Fibroblast of lung (primary cell): ENCODE measurements around the gene PTPRM. TPM values are rescaled to one million over a fixed set of nuclear protein-coding genes. Genes with fewer than 3 reads are reported as not detected.

Experiments
- DNase-seq, 2 donors: peaks; one replicate each; pipeline versions ENCODE4 v3.0.0 to v3.0.0-alpha.2; 2010; ENCODE audit warnings: low read depth in 2 of 2
- H2AFZ ChIP-seq: 2 replicates; pipeline ENCODE4 v1.5.1; 2012; ENCODE audit warnings: low read length, control low read depth, inconsistent platforms
- H3K27ac ChIP-seq: 2 replicates; pipeline ENCODE4 v1.5.1; 2011; ENCODE audit warnings: low read length, control low read depth; ENCODE audit not compliant: insufficient read depth
- H3K27me3 ChIP-seq: 2 replicates; pipeline ENCODE4 v1.5.1; 2011; ENCODE audit warnings: mild to moderate bottlenecking, low read length; ENCODE audit not compliant: control insufficient read depth, insufficient read depth
- H3K36me3 ChIP-seq: 2 replicates; pipeline ENCODE4 v1.5.1; 2011; ENCODE audit warnings: low read length; ENCODE audit not compliant: control insufficient read depth, insufficient read depth
- H3K4me1 ChIP-seq: 2 replicates; pipeline ENCODE4 v1.5.1; 2011; ENCODE audit warnings: low read length; ENCODE audit not compliant: control insufficient read depth, insufficient read depth; ENCODE audit errors: extremely low read depth
- H3K4me2 ChIP-seq: 2 replicates; pipeline ENCODE4 v1.5.1; 2011; ENCODE audit warnings: low read length, control low read depth; ENCODE audit not compliant: insufficient read depth; ENCODE audit errors: extremely low read depth
- H3K4me3 ChIP-seq, 4 experiments: fragments of 200-600 bp in 1 of 4; sonication (generic) in 1 of 4; replicated peaks in 1 of 4; 2 replicates each; pipeline ENCODE4 v1.5.1; 2011 to 2016; ENCODE audit warnings: low read length in 4 of 4, low read depth in 3 of 4, mild to moderate bottlenecking in 3 of 4, control low read depth in 2 of 4, inconsistent platforms in 1 of 4, mixed read lengths in 1 of 4; ENCODE audit not compliant: insufficient read depth in 1 of 4; ENCODE audit errors: control extremely low read depth in 1 of 4
- H3K79me2 ChIP-seq: 2 replicates; pipeline ENCODE4 v1.5.1; 2012; ENCODE audit warnings: mild to moderate bottlenecking, low read length, inconsistent platforms; ENCODE audit not compliant: control insufficient read depth, insufficient read depth
- H3K9ac ChIP-seq: 2 replicates; pipeline ENCODE4 v1.5.1; 2011; ENCODE audit warnings: mild to moderate bottlenecking, low read length, control low read depth; ENCODE audit not compliant: insufficient read depth
- H3K9me3 ChIP-seq: 2 replicates; pipeline ENCODE4 v1.5.1; 2012; ENCODE audit warnings: low read depth, low read length; ENCODE audit not compliant: control insufficient read depth, insufficient read depth
- H4K20me1 ChIP-seq: 2 replicates; pipeline ENCODE4 v1.5.1; 2011; ENCODE audit warnings: low read length; ENCODE audit not compliant: control insufficient read depth, insufficient read depth; ENCODE audit errors: extremely low read depth
- EZH2 ChIP-seq: IDR thresholded peaks from 2 replicates; pipeline ENCODE4 v1.5.1; 2012; ENCODE audit warnings: low read length, control low read depth, mild to moderate bottlenecking; ENCODE audit errors: missing control alignments
- polyA plus RNA-seq, 2 donors: library from polyadenylated mRNA; depleted of rRNA in 1 of 2; stranded (reverse) in 1 of 2; unstranded in 1 of 2; fragments of >200 nt; gene quantifications; 2 replicates each; pipeline ENCODE4 v1.2.1, GENCODE V29; 2011 to 2012; ENCODE audit warnings: missing spikeins in 1 of 2
- total RNA-seq: library from RNA; depleted of rRNA; stranded (reverse); fragments of >200 nt; gene quantifications from 2 replicates; pipeline ENCODE4 v1.2.1, GENCODE V29; 2014
- TF ChIP-seq, protein P1 (sequence below), 2 donors: IDR thresholded peaks in 1 of 2; conservative IDR thresholded peaks in 1 of 2; 1 replicate in 1 of 2; 2 replicates in 1 of 2; pipeline ENCODE4 v1.5.1; 2011 to 2012; ENCODE audit warnings: low read length in 2 of 2, control low read depth in 1 of 2, inconsistent platforms in 1 of 2, low read depth in 1 of 2, mild to moderate bottlenecking in 1 of 2

PTPRM gene
- total and polyA plus RNA-seq, 2 donors (not counting 1 experiment from before 2014, with no cell fraction given): 86.6 to 87.0 TPM

DNA sequence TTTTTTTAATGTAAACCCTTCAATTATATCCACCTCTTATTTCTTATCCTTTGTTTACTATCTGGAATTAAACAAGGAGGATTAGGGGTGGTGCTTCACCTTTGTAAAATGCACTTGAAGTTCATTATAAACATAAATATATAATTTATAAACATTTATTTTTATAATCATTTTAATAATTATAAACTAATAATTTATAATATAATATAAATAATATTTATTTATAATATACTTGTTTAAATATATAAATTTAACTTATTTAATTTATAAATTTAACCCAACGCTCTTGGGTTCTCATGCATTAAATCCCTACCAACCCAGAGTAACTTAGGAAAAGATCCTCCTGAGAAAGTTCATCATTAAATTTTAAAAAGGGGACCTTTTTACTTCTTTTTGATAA lies 452.5 kb downstream of the PTPRM start:
- H4K20me1 ChIP-seq: no peaks in the 10 kb centered on the region

GRCh38 chr18:8020132-8020846 lies 453.2 kb downstream of the PTPRM start:
- TF ChIP-seq, protein P1, sequence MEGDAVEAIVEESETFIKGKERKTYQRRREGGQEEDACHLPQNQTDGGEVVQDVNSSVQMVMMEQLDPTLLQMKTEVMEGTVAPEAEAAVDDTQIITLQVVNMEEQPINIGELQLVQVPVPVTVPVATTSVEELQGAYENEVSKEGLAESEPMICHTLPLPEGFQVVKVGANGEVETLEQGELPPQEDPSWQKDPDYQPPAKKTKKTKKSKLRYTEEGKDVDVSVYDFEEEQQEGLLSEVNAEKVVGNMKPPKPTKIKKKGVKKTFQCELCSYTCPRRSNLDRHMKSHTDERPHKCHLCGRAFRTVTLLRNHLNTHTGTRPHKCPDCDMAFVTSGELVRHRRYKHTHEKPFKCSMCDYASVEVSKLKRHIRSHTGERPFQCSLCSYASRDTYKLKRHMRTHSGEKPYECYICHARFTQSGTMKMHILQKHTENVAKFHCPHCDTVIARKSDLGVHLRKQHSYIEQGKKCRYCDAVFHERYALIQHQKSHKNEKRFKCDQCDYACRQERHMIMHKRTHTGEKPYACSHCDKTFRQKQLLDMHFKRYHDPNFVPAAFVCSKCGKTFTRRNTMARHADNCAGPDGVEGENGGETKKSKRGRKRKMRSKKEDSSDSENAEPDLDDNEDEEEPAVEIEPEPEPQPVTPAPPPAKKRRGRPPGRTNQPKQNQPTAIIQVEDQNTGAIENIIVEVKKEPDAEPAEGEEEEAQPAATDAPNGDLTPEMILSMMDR (conservative IDR thresholded peaks at IDR 0.05 in 1 of 2, IDR thresholded peaks at IDR 0.05 in 1 of 2; ENCODE audit: low read depth in 1 of 2, low read length in 2 of 2): no peak
- TF ChIP-seq EZH2: no peak
- Histone ChIP-seq H3K36me3 (no peaks in the 10 kb centered on the region), H3K27ac (no peak overlapping the region), H2AFZ (no peak overlapping the region), H3K4me3 (no peak overlapping the region), H3K4me2 (no peak overlapping the region), H3K9ac (no peak overlapping the region), H3K9me3 (no peaks in the 10 kb centered on the region), H4K20me1 (no peaks in the 10 kb centered on the region), H3K4me1 (no peaks in the 10 kb centered on the region), H3K79me2 (no peaks in the 10 kb centered on the region), H3K27me3 (no peaks in the 10 kb centered on the region)
- DNase-seq: peak in 1 of 2 donors; percentile 16

More for the DNA sequence above, 452.5 kb downstream of the PTPRM start:
- H3K9me3 ChIP-seq: no peaks in the 10 kb centered on the region
- H3K4me1 ChIP-seq: no peaks in the 10 kb centered on the region
- H3K27me3 ChIP-seq: no peaks in the 10 kb centered on the region
- H3K27ac ChIP-seq: no peak overlapping the region
- no peak overlapping the region for H3K9ac ChIP-seq
- TF ChIP-seq, protein P1 (conservative IDR thresholded peaks at IDR 0.05 in 1 of 2, IDR thresholded peaks at IDR 0.05 in 1 of 2; ENCODE audit: low read depth in 1 of 2, low read length in 2 of 2): no peak
- TF ChIP-seq EZH2: no peak
- H2AFZ ChIP-seq: no peak overlapping the region
- no peak for DNase-seq
- no peaks in the 10 kb centered on the region for H3K36me3 ChIP-seq
- H3K4me3 ChIP-seq: no peak overlapping the region
- H3K4me2 ChIP-seq: no peak overlapping the region
- no peaks in the 10 kb centered on the region for H3K79me2 ChIP-seq

DNA sequence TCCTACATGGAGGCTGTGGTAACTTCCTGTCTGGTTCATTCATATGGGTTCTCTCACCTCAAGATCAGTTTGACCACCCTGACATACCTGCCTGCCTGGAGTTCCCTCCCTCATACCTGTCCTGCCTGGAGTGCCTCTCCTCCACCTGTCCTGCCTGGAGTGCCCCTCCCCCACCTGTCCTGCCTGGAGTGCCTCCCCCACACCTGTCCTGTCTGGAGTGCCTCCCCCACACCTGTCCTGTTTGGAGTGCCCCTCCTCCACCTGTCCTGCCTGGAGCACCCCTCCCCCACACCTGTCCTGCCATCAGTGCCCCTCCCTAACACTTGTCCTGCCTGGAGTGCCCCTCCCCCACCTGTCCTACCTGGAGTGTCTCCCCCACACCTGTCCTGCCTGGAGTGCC lies 461.9 kb downstream of the PTPRM start:
- DNase-seq: no peak
- TF ChIP-seq, protein P1 (conservative IDR thresholded peaks at IDR 0.05 in 1 of 2, IDR thresholded peaks at IDR 0.05 in 1 of 2; ENCODE audit: low read depth in 1 of 2, low read length in 2 of 2): no peak
- no peak for TF ChIP-seq EZH2
- H2AFZ ChIP-seq: no peak overlapping the region
- H3K9me3 ChIP-seq: no peaks in the 10 kb centered on the region
- H3K9ac ChIP-seq: no peak overlapping the region
- H3K79me2 ChIP-seq: no peaks in the 10 kb centered on the region
- no peaks in the 10 kb centered on the region for H3K4me1 ChIP-seq
- H3K4me3 ChIP-seq: no peak overlapping the region
- H3K36me3 ChIP-seq: no peaks in the 10 kb centered on the region
- H3K4me2 ChIP-seq: no peak overlapping the region
- no peak overlapping the region for H3K27ac ChIP-seq
- H3K27me3 ChIP-seq: no peaks in the 10 kb centered on the region
- H4K20me1 ChIP-seq: no peaks in the 10 kb centered on the region
